ENCODE results near the gene TNFAIP6. TPM values are rescaled to one million over a fixed set of nuclear protein-coding genes. Genes with fewer than 3 reads are reported as not detected.
A peak's percentile ranks its signal among the peaks of the same experiment; 100 is the strongest.

Gene TNFAIP6
- total and polyA plus RNA-seq, 2 donors (not counting 1 experiment from before 2014, with no cell fraction given): not detected

DNA sequence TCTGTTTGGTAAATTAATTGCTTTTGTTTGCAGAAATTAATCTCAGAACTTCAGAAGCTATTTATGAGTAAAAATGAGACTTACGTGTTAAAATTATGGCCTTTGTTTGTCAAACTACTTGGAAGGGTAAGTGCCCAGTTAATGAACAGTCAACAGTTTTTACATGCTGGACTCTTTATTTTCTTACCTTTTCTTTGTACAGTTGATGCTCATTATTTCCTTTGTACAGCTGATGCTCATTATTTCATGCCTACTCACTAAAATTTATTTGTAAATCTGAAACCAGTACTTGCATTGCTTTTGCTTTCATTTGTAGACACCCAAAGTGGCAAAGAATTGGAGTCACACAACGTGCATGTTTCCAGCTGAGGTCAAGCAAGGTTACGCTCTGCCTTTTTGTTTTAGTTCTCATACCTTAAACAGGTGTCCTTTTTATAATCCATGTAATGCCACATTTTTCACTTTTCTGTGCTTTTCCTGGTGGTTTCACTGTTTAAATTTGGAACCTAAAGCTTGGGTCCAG is 65.6 kb downstream of the TNFAIP6 start:
- no peak for TF ChIP-seq EZH2 (IDR thresholded peaks at IDR 0.05; ENCODE audit: borderline replicate concordance, insufficient read depth, low read depth, low read length, poor library complexity, severe bottlenecking)
- TF ChIP-seq, protein P1, sequence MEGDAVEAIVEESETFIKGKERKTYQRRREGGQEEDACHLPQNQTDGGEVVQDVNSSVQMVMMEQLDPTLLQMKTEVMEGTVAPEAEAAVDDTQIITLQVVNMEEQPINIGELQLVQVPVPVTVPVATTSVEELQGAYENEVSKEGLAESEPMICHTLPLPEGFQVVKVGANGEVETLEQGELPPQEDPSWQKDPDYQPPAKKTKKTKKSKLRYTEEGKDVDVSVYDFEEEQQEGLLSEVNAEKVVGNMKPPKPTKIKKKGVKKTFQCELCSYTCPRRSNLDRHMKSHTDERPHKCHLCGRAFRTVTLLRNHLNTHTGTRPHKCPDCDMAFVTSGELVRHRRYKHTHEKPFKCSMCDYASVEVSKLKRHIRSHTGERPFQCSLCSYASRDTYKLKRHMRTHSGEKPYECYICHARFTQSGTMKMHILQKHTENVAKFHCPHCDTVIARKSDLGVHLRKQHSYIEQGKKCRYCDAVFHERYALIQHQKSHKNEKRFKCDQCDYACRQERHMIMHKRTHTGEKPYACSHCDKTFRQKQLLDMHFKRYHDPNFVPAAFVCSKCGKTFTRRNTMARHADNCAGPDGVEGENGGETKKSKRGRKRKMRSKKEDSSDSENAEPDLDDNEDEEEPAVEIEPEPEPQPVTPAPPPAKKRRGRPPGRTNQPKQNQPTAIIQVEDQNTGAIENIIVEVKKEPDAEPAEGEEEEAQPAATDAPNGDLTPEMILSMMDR (IDR thresholded peaks at IDR 0.05): no peak
- no peak overlapping the region for H3K4me3 ChIP-seq (ENCODE audit: control extremely low read depth in 1 of 5, extremely low read depth in 1 of 5, insufficient read depth in 1 of 5, low read depth in 2 of 5, low read length in 4 of 5)
- H3K4me1 ChIP-seq (ENCODE audit: control insufficient read depth in 2 of 2, insufficient read depth in 2 of 2, low read length in 2 of 2): peaks cover 0 to 6% of the 10 kb centered on the region in 2 donors
- Mint-ChIP-seq H3K9me3 (ENCODE audit: insufficient read depth) (no peaks in the 10 kb centered on the region), H3K4me1 (peaks cover 19% of the 10 kb centered on the region), H3K4me3 (no peak overlapping the region), H3K27ac (no peak overlapping the region), H3K27me3 (no peaks in the 10 kb centered on the region)
- ChIA-PET CTCF (interaction anchor here (1.5 to 1.6 kb wide), 2 partner anchors 14 to 17 kb away, joined by 3 to 5 read pairs; no protein-coding TSS in a partner anchor), POLR2A (interaction anchor here (0.7 kb wide), 1 partner anchor 11 kb away, joined by 4 read pairs; no protein-coding TSS in a partner anchor)
- ATAC-seq (ENCODE audit: low read depth): no peak
- H3K9me3 ChIP-seq (ENCODE audit: control extremely low read depth in 1 of 3, control insufficient read depth in 2 of 3, insufficient read depth in 1 of 3, low read length in 2 of 3): no peaks in the 10 kb centered on the region
- peak overlapping the region in 1 of 2 donors; percentile 49 for H3K27ac ChIP-seq (ENCODE audit: low read length in 2 of 2)
- no peak overlapping the region for H2AFZ ChIP-seq (ENCODE audit: insufficient read depth, low read depth, low read length, poor library complexity, severe bottlenecking)
- peaks cover 8 to 52% of the 10 kb centered on the region in 2 experiments for H3K36me3 ChIP-seq (replicated peaks in 1 of 2; ENCODE audit: control extremely low read depth in 1 of 2, control insufficient read depth in 1 of 2, extremely low read depth in 1 of 2, insufficient read depth in 2 of 2, low read length in 1 of 2)
- no peak for DNase-seq
- H4K20me1 ChIP-seq (ENCODE audit: control insufficient read depth, insufficient read depth, low read length, poor library complexity, severe bottlenecking): peaks cover 10% of the 10 kb centered on the region
- no peak overlapping the region for H3K4me2 ChIP-seq (replicated peaks; ENCODE audit: low read depth, low read length, poor library complexity, severe bottlenecking)
- H3K79me2 ChIP-seq (ENCODE audit: control insufficient read depth, insufficient read depth, low read length): peaks cover 20% of the 10 kb centered on the region
- intact Hi-C loops (cut with micrococcal nuclease): no loop called here
- no peaks in the 10 kb centered on the region for H3K27me3 ChIP-seq (replicated peaks in 1 of 4; ENCODE audit: control extremely low read depth in 1 of 4, control insufficient read depth in 3 of 4, insufficient read depth in 4 of 4, low read length in 3 of 4)
- WGBS (ENCODE audit: insufficient coverage): 71% methylated on average over 1 of the region's 3 CpGs
- H3K9ac ChIP-seq (ENCODE audit: low read length): no peak overlapping the region

DNA sequence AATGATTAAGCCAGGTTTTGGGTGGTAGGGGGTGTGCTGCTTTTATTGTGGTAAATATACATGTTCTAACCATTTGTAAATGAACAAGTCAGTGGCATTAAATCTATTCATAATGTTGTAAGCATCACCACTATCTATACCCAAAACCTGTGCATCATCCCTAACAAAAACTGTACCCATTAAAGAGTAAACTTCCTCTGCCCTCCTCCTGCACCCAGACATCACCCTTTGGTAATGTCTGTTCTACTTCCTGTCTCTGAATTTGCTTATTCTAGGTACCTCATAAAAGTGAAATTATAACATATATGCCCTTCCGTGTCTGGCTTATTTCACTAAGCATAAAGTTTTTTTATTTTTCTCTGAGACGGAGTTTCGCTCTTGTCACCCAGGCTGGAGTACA is 66.4 kb downstream of the TNFAIP6 start:
- ChIA-PET CTCF (interaction anchor here (1.5 to 1.6 kb wide), 2 partner anchors 13 to 16 kb away, joined by 3 to 5 read pairs; no protein-coding TSS in a partner anchor), POLR2A (no interaction called here)
- peaks cover 0 to 6% of the 10 kb centered on the region in 2 donors for H3K4me1 ChIP-seq (ENCODE audit: control insufficient read depth in 2 of 2, insufficient read depth in 2 of 2, low read length in 2 of 2)
- no peak overlapping the region for H3K9ac ChIP-seq (ENCODE audit: low read length)
- ATAC-seq (ENCODE audit: low read depth) (no peak), DNase-seq (no peak)
- peaks cover 8 to 51% of the 10 kb centered on the region in 2 experiments for H3K36me3 ChIP-seq (replicated peaks in 1 of 2; ENCODE audit: control extremely low read depth in 1 of 2, control insufficient read depth in 1 of 2, extremely low read depth in 1 of 2, insufficient read depth in 2 of 2, low read length in 1 of 2)
- no peak overlapping the region for H2AFZ ChIP-seq (ENCODE audit: insufficient read depth, low read depth, low read length, poor library complexity, severe bottlenecking)
- no peak overlapping the region for H3K4me3 ChIP-seq (ENCODE audit: control extremely low read depth in 1 of 5, extremely low read depth in 1 of 5, insufficient read depth in 1 of 5, low read depth in 2 of 5, low read length in 4 of 5)
- WGBS (ENCODE audit: insufficient coverage): 93% methylated on average over 3 of the region's 3 CpGs
- no peak overlapping the region for H3K4me2 ChIP-seq (replicated peaks; ENCODE audit: low read depth, low read length, poor library complexity, severe bottlenecking)
- Mint-ChIP-seq H3K4me1 (peaks cover 19% of the 10 kb centered on the region), H3K27ac (peak overlapping the region; percentile 50), H3K9me3 (ENCODE audit: insufficient read depth) (no peaks in the 10 kb centered on the region), H3K4me3 (no peak overlapping the region), H3K27me3 (no peaks in the 10 kb centered on the region)
- peak overlapping the region in 1 of 2 donors; percentile 49 for H3K27ac ChIP-seq (ENCODE audit: low read length in 2 of 2)
- TF ChIP-seq, protein P1 (IDR thresholded peaks at IDR 0.05): no peak
- TF ChIP-seq EZH2 (IDR thresholded peaks at IDR 0.05; ENCODE audit: borderline replicate concordance, insufficient read depth, low read depth, low read length, poor library complexity, severe bottlenecking): no peak
- peaks cover 20% of the 10 kb centered on the region for H3K79me2 ChIP-seq (ENCODE audit: control insufficient read depth, insufficient read depth, low read length)
- H3K27me3 ChIP-seq (replicated peaks in 1 of 4; ENCODE audit: control extremely low read depth in 1 of 4, control insufficient read depth in 3 of 4, insufficient read depth in 4 of 4, low read length in 3 of 4): no peaks in the 10 kb centered on the region
- peaks cover 10% of the 10 kb centered on the region for H4K20me1 ChIP-seq (ENCODE audit: control insufficient read depth, insufficient read depth, low read length, poor library complexity, severe bottlenecking)
- intact Hi-C loops (cut with micrococcal nuclease): no loop called here
- H3K9me3 ChIP-seq (ENCODE audit: control extremely low read depth in 1 of 3, control insufficient read depth in 2 of 3, insufficient read depth in 1 of 3, low read length in 2 of 3): no peaks in the 10 kb centered on the region

All from B cell (primary cell).